Measurements from ENCODE around the gene MYO9A.
"Not testable (repeated sequence)": the region's sequence is repeated elsewhere in the genome, so short reads cannot be mapped to it uniquely, and the experiment has no call there.

Gene MYO9A

GRCh38 chr15:72086920-72087648 lies 30.9 kb downstream of the MYO9A start:
- no peak for DNase-seq

DNA sequence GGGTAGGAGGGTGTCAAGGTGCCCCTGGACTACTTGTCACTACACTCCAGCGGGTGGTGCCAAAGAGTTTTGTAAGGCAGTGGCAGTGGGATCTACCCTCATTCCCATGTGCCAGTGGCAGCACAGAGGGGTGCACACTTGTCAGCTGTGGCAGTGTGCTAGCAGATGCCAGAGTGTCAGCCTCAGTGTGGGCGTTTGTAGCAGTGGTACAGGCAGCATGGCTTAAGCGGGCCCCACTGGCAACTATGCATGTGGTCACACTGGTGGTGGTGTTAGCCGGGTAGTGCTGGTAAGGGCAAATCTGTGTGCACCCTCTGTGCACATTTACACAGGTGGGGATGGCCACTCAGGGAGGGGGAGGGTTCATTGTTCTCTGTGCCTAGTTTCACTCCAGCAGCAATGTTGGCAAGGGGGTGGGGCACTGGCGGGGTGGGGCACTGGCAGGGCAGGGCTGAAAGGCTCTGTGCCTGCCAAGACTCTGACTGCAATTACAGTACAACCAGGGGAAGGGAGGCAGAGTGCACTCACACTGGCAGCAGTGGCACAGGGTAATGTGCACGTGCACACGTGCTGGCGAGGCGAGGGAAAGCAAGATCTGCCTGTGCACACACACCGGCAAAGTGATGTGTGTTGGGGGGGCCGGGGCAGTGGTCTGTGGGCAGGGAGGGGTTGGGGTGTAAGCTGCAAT lies 31.8 kb downstream of the MYO9A start:
- DNase-seq: no peak

GRCh38 chr15:72082176-72082575 lies 35.8 kb downstream of the MYO9A start:
- DNase-seq: no peak

GRCh38 chr15:72078887-72079286 lies 39.1 kb downstream of the MYO9A start:
- no peak for DNase-seq

GRCh38 chr15:72077950-72078349 lies 40.0 kb downstream of the MYO9A start:
- no peak for DNase-seq

GRCh38 chr15:72074335-72075060 lies 43.5 kb downstream of the MYO9A start:
- no peak for DNase-seq

DNA sequence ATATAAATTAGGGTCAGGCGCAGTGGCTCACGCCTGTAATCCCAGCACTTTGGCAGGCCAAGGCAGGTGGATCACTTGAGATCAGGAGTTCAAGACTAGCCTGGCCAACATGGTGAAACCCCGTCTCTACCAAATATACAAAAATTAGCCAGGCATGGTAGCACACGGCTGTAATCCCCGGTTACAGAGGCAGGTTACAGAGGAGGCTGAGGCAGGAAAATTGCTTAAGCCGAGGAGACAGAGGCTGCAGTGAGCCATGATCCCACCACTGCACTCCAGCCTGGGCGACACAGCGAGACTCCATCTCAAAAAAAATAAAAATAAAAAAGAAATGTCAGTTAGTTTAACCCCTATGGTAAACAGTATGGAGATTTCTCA lies 46.5 kb downstream of the MYO9A start:
- not testable (repeated sequence) for DNase-seq

GRCh38 chr15:72070817-72071447 lies 47.0 kb downstream of the MYO9A start:
- no peak for DNase-seq

DNA sequence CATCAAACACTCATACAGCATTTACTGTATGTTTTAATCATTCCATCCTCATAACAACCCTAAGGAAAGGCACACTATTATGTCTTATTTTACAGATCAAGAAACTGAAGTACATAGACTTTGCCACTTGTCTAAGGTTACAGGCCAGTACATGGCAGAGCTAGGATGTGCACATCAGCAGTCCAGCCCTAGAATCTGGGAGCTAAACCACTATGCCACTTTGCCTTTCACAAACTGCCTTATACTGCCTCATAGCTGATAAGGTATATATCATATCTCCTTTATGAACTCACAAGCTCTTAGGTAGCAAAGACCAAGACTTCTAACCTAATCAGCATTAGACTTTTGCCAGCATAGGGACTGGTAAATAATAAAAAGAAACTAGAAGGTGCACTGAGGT lies 49.1 kb downstream of the MYO9A start:
- DNase-seq: no peak

DNA sequence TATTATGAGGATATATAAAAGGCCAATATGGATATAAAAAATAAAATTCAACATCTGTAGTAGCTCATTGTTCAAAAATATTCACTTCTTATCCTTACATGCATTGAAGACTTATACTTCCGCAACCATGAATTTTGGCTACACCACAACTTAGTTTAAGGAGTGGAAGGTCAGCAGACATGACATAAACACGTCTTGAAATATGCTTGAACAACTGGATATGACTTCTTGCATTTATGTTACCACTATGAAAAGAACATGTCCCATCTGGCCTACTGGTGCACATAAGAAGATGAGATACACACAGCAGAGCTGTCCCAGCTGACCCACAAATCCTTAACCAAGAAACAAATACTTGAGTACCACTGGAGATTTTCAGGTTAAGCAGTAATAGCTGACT lies 52.1 kb downstream of the MYO9A start:
- no peak for DNase-seq

DNA sequence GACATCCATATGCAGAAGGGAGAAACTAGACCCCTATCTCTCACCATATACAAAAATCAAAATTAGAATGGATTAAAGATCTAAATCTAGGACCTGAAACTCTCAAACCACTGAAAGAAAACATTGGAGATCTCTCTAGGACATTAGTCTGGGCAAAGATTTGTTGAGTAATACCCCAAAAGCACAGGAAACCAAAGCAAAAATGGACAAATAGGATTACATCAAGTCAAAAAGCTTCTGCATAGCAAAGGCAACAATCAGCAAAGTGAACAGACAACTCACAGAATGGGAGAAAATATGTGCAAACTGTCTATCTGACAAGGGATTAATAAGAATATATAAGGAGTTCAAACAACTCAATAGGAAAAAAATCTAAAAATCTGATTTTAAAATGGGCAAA lies 54.8 kb downstream of the MYO9A start:
- DNase-seq: no peak

- DNase-seq: no peak
Observed at GRCh38 chr15:72062319-72062718, 55.6 kb downstream of the MYO9A start.

DNA sequence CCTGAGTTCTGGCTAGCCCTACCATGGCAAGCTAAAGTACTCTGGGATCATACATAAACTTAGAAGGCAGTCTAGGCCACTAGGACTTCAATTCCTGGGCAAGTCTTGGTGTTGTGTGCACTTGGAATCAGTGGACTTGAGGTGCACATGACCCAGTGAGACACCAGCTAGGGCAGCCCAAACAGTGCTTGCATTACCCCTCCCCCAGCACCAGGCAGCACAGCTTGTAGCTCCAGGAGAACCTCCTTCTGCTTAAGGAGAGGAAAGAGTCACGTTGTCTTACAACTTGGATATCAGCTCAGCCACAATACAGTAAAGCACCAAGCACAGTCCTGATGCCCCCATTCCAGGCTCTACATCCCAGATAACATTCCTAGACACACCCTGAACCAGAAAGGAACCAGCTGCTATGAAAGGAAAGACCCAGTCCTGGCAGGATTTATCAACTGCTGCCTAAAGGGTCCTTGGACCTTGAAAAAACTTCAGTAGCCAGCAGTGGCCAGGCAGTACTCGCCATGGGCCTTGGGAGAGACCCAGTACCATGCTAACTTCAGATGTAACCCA lies 57.2 kb downstream of the MYO9A start:
- DNase-seq: no peak

DNA sequence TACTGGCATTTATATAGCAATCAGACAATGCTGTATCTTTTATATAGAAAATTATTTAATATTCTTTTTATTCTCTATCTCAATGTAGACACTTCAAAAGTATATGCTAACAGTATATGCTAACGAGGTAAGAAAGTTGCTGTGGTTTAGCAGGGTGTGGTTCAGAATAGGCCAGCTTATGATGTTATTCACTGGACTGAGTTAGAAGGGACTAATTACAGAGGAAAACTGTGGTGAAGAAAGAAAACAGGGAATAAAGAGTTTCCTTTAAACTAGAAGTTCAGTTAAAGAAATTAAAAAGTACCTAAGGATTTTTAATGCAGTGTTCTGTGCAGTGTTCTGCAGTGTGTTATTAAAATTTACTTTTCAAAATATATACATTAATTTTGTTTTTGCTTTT lies 59.4 kb downstream of the MYO9A start:
- DNase-seq: no peak

- DNase-seq: no peak
Observed at GRCh38 chr15:72057548-72058091, 60.3 kb downstream of the MYO9A start.

- not testable (repeated sequence) for DNase-seq
Observed at GRCh38 chr15:72056217-72056616, 61.7 kb downstream of the MYO9A start.

- not testable (repeated sequence) for DNase-seq
Observed at GRCh38 chr15:72053297-72053696, 64.7 kb downstream of the MYO9A start.

DNA sequence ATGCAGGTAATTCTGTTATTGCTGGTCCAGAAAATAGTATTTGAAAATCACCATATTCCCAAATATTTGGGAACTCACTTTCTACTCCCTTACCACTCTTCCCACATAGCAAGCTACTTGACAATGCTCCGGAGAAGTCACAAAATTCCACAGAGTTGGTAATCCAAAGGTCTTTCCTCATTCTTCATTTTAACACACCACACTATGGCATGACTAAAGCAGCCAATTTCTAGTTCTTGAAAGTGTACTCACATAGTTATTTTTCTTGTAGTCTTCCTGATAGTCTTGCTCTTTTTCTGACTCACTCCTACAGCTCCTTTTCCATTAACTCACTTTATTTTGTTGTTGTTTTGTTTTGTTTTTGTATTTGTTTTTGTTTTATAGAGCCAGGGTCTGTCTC lies 67.2 kb downstream of the MYO9A start:
- no peak for DNase-seq

DNA sequence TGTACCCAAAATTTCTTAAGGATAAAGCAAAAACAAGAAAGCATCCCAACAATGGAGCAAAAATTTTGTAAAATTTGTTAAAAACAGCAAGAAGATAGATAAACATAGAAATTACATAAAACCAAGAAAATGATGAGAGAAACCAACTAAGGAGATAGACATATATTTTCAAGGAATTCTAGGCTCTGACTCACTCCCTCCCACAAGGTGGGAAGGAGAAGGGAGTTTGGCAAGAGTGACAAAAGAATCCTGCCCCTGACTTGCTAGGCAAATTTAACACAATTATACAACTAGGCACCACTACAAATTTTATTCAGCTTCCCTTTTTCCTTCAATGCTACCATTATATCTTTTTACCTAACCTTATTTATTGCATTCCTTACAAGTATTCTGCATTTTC lies 70.9 kb downstream of the MYO9A start:
- DNase-seq: no peak

DNA sequence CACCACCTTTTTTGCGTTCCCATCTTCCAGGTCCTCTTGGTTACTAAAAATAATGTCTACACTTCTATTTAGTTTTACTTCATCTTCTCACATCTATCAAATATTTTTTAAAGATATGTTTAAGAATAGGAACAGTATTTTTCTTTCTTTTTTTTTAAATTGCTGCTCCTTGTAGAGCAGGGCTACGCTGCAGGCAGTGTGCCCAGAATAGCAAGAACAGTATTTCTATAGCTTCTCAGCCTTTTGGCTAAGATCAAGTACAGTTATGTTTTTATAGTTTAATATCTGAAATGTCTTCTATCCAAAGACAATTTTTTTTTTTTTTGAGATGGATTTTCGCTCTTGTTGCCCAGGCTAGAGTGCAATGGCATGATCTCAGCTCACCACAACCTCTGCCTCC lies 73.0 kb downstream of the MYO9A start:
- DNase-seq: peak; percentile 61

- DNase-seq: no peak
Observed at GRCh38 chr15:72042865-72043264, 75.1 kb downstream of the MYO9A start.

DNA sequence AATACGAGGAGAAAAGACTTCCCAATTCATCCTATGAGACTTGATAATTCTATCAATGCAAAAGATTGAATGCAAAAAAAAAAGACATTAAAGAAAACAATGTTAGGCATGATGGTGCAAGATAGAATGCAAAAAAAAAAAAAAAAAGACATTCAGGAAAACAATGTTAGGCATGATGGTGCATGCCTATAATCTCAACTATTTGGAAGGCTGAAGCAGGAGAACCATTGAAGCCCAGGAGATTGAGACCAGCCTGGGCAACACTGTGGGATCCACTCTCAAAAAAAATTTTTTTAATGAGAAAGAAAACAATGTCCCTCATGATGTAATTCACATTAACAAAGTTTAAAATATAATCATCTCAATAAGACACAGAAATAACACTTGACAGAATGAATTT lies 75.9 kb downstream of the MYO9A start:
- DNase-seq: no peak

DNA sequence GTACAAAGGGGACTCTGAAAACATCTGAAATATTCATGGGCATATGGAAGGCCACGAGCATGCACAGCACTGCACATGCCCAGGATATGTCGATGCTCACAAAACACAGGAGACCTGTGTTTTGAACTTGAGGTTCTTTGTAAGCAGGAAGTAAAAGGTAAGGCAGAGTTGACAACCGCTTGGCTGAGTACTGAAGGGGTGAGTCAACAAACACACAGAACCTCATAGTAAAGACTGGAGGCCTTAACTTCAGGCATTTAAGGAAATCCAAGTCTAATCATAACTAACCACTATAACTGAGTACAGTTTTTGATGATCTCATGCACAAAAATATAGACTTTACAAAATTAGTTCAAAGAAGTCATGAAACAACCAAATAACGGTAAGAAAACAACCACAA lies 80.6 kb downstream of the MYO9A start:
- DNase-seq: no peak

All from right hindlimb (tissue), 1 donor.